NCI-H1694 (cell line): Measurements from ENCODE around the gene SVIL.
"Not testable (repeated sequence)": the region's sequence is repeated elsewhere in the genome, so short reads cannot be mapped to it uniquely, and the experiment has no call there.

Experiments
- DNase-seq: peaks from one replicate; lab custom pipeline; 2025; lab: John Stamatoyannopoulos, UW

Gene SVIL

DNA sequence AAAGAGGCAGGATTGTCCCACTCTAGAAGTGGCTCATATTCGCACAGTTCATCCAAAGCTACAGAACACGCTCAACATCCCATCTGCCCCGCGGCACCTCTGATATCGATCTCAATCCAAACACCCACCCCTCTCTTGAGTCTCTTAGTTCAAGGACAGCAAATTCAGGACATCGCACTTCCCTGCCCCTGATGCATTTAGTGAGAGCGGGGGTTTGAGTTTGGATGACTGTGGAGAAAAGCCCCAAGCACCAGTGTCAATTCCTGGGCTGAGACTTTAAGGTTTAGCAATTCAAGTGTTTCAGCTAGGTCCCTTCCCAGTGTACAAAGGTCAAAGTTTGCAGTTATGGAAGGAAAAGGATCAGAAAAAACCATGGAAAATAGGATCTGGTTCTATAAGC is 179.7 kb downstream of the SVIL start:
- DNase-seq, result no peak

DNA sequence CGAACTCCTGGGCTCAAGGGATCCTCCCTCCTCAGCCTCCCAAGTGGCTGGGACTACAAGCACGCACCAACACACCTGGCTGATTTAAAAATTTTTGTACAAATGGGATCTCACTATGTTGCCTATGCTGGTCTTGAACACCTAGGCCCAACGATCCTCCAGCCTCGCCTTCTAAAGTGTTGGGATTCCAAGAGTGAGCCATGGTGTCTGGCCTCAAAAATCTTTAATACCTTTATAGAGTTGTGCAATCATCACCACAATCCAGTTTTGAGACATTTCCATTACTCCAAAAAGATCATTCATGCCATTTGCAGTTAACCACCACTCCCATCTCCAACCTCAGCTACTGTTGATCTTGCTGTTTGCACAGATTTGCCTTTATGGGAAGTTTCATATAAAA is 180.5 kb downstream of the SVIL start:
- DNase-seq, result no peak

- DNase-seq, result no peak
These were observed 182.2 kb downstream of the SVIL start for GRCh38 chr10:29452546-29452945.

GRCh38 chr10:29451946-29452345 is 182.8 kb downstream of the SVIL start:
- DNase-seq, result no peak

- no peak for DNase-seq
These were observed 184.4 kb downstream of the SVIL start for GRCh38 chr10:29450405-29450804.

GRCh38 chr10:29448756-29449592 is 185.8 kb downstream of the SVIL start:
- DNase-seq, result peak; percentile 57

GRCh38 chr10:29448125-29448524 is 186.6 kb downstream of the SVIL start:
- DNase-seq, result no peak

DNA sequence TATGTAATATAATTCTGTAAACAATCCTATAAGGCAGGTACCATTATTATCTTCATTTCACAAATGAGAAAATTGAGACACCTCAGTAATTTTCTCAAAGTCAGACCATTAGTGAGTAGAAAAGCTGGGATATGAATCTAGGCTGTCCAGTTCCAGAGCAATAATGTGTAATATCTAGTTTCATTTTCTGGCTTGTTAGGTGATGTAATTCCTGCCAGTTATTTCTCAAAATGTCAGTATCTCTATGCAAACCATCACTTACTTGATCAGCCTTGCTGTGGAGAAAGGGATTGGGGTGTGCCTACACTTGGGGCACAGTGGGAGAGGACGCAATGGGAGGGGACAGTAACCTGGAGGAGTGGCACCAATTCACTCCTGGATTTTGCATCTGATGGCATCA is 188.4 kb downstream of the SVIL start:
- DNase-seq, result no peak

- no peak for DNase-seq
These were observed 190.8 kb downstream of the SVIL start for GRCh38 chr10:29443745-29444523.

- no peak for DNase-seq
These were observed 193.8 kb downstream of the SVIL start for GRCh38 chr10:29440981-29441380.

- DNase-seq, result not testable (repeated sequence)
These were observed 195.8 kb downstream of the SVIL start for GRCh38 chr10:29439005-29439404.

- DNase-seq, result no peak
These were observed 196.5 kb downstream of the SVIL start for GRCh38 chr10:29438271-29438670.

DNA sequence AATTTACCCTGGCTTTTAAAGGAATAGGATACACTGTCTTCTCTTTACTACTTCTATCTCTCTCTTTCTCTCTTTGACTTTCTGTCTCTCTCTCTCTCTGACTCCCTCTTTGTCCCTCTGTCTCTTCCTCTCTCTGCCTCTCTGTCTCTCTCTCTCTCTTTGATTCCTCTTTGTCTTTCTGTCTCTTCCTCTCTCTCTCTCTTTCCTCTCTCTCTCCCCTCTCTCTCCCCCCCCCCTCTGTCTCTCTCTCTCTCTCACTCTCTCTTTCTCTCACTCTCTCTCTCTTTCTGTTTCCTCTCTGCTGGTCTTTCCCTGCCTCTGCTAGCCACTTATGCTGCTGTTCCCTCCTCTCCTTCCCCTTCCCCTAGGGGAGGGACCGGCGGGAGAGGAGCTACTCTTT is 196.9 kb downstream of the SVIL start:
- no peak for DNase-seq

GRCh38 chr10:29435809-29436501 is 198.8 kb downstream of the SVIL start:
- DNase-seq, result no peak

DNA sequence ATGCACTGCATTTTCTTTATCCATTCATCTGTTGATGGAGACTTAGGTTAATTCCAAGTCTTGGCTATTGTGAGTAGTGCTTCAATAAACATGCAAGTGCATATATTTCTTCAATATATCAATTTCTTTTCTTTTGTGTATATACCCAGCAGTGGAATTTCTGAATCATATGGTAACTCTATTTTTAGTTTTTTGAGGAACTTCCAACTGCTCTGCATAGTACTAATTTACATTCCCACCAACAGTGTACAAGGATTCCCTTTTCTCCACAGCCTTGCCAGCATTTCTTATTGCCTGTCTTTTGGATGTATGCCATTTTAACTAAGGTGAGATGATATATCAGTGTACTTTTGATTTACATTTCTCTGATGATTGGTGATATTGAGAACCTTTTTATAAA is 200.7 kb downstream of the SVIL start:
- no peak for DNase-seq

- DNase-seq, result no peak
These were observed 203.1 kb downstream of the SVIL start for GRCh38 chr10:29431711-29432110.

GRCh38 chr10:29430101-29430500 is 204.7 kb downstream of the SVIL start:
- no peak for DNase-seq

DNA sequence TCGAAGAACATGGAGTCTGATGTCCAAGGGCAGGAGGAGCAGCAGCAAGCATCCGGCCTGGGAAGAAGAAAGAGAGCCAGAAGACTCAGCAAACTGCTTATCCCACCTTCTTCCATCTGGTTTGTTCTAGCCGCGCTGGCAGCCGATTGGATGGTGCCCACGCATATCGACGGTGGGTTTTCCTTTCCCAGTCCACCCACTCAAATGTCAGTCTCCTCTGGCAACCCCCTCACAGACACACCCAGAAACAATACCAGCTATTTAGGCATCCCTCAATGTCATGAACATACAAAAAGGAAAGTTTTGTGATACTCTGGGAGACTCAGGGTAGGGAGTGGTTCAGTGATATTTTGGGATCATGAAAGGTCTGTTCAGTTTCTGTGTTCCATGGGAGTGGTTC is 206.3 kb downstream of the SVIL start:
- DNase-seq, result no peak

GRCh38 chr10:29427667-29428066 is 207.1 kb downstream of the SVIL start:
- no peak for DNase-seq

DNA sequence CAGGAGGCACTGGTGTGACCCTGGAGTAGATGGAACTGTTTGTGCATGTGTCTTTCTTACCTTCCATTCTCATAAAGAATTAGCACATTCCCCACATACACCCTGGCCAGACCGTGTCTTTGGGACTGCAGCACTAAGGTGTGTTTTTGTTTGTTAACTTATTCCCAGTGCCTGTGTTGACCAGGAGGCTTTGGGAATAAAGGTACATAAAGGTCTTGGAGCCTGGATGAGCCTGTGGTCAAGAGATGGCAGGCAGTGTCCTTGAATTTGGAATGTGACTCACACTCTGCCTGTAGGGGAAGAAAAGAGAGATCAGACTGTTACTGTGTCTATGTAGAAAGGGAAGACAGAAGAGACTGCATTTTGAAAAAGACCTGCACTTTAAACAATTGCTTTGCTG is 208.4 kb downstream of the SVIL start:
- no peak for DNase-seq

GRCh38 chr10:29424017-29424416 is 210.8 kb downstream of the SVIL start:
- DNase-seq, result no peak

DNA sequence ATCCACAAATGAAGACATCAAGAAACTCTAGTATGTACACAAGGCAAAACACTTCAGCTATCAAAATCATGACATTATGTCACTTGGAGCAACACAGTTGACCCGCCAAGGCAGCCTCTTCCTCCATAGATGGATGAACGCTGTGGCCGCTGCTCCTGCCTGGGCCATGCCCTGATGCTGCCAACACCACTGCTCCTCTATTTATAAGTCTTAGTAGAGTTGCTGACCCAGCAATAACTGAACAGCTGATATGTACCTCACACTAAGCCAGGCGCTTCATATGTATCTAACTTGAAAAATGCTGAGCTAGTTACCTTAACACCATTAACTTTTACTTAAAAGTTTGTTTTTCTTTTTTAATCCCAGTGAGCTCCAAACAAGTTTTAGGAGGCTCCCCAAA is 214.0 kb downstream of the SVIL start:
- DNase-seq, result no peak

- DNase-seq, result no peak
These were observed 217.4 kb downstream of the SVIL start for GRCh38 chr10:29417324-29417723.
